Measurements from ENCODE around the gene AQP1. TPM values are rescaled to one million over a fixed set of nuclear protein-coding genes. Genes with fewer than 3 reads are reported as not detected.

Gene AQP1
- total RNA-seq, 1 experiment from 2014 or later, result 0.52 TPM

DNA sequence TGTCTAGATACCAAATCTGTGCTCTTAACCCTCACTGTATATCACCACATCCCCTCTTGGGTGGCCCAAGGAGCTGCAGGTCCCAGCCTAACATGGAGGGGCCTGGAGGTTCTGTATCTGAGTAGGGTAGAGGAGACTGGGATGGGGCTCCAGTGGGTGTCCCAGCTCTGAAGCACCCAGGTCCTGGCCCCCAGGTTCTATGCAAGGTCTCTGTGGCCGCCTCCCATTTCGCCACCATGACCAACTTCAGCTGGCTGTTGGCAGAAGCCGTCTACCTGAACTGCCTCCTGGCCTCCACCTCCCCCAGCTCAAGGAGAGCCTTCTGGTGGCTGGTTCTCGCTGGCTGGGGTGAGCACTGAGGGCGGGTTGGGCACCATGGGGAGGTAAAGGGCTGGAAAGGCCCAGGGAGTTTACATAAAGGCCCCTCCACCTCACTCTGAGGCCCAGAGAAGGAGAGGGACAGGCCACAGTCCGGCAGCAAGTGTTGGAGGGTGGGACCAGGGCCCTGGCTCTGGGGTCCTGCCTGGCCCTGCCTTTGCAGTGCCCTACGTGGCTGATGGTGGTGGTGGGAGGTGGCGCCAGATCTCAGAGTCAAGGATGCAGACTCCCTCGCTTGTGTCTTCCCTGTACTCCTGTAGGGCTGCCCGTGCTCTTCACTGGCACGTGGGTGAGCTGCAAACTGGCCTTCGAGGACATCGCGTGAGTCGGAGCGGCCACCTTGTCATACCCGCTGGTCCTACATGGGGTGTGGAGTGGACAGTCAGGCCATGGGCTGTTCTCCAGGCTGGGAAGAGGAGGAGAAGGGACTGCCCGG is 62.3 kb downstream of the AQP1 start:
- no peaks in the 10 kb centered on the region for H3K4me1 Mint-ChIP-seq (ENCODE audit: low read depth, unreplicated experiment)
- BruUV-seq (replicated peaks), result no TSS peak
- no peak overlapping the region for H3K27ac Mint-ChIP-seq (ENCODE audit: unreplicated experiment)

DNA sequence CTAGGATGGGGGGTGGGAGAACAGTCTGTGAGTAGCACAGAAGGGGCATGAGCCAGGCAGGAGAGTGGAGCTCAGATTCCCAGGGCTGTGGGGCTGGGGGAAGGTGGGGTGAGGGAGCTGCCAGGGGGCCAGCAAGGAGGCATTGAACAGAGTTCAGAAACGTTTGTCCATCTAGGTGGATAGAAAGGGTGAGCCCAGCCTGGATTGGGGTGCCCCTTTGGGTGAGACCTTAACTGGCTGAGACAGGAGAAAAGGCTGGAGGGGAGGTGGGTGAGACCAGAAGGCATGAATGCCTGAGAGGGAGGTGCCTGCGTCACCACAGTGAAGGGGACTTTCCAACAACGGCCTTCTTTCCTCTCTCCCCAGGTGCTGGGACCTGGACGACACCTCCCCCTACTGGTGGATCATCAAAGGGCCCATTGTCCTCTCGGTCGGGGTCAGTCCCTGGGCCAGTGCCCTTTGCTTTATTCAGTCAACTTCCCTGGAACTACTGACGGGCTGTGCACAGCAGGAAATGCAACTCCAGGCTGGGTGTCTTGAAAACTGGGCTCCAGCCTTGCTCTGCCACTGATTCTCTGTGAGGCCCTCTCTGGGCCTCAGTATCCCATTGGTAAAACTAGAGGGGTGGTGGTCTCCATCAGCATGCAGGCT is 63.1 kb downstream of the AQP1 start:
- Mint-ChIP-seq H3K27me3 (ENCODE audit: insufficient read depth, unreplicated experiment) (peaks cover 7% of the 10 kb centered on the region), H3K36me3 (ENCODE audit: insufficient read depth, unreplicated experiment) (no peaks in the 10 kb centered on the region), H3K9me3 (ENCODE audit: unreplicated experiment) (no peaks in the 10 kb centered on the region), H3K4me1 (ENCODE audit: low read depth, unreplicated experiment) (no peaks in the 10 kb centered on the region), H3K4me3 (ENCODE audit: unreplicated experiment) (no peak overlapping the region), H3K27ac (ENCODE audit: unreplicated experiment) (no peak overlapping the region)
- Histone ChIP-seq H3K4me1 (no peaks in the 10 kb centered on the region), H3K36me3 (ENCODE audit: control insufficient read depth, insufficient read depth, low read length) (no peaks in the 10 kb centered on the region), H3K27me3 (replicated peaks; ENCODE audit: control insufficient read depth, insufficient read depth, low read length) (no peaks in the 10 kb centered on the region), H3K4me3 (ENCODE audit: low read depth, low read length) (no peak overlapping the region), H3K9me3 (no peaks in the 10 kb centered on the region)
- DNase-seq, result peak; percentile 63 to 72
- CTCF ChIA-PET, result interaction anchor here (2.0 kb wide), 1 partner anchor 36 kb away, joined by 8 read pairs; no protein-coding TSS in a partner anchor
- POLR2A ChIA-PET, result no interaction called here
- TF ChIP-seq, protein P1, sequence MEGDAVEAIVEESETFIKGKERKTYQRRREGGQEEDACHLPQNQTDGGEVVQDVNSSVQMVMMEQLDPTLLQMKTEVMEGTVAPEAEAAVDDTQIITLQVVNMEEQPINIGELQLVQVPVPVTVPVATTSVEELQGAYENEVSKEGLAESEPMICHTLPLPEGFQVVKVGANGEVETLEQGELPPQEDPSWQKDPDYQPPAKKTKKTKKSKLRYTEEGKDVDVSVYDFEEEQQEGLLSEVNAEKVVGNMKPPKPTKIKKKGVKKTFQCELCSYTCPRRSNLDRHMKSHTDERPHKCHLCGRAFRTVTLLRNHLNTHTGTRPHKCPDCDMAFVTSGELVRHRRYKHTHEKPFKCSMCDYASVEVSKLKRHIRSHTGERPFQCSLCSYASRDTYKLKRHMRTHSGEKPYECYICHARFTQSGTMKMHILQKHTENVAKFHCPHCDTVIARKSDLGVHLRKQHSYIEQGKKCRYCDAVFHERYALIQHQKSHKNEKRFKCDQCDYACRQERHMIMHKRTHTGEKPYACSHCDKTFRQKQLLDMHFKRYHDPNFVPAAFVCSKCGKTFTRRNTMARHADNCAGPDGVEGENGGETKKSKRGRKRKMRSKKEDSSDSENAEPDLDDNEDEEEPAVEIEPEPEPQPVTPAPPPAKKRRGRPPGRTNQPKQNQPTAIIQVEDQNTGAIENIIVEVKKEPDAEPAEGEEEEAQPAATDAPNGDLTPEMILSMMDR (IDR thresholded peaks at IDR 0.05; ENCODE audit: insufficient read depth in 1 of 2, low read depth in 1 of 2, low read length in 1 of 2, severe bottlenecking in 1 of 2, unreplicated experiment in 1 of 2), result peak; percentile 74 to 82
- BruUV-seq (replicated peaks), result no TSS peak
- intact Hi-C loops (cut with micrococcal nuclease; ENCODE audit: unreplicated experiment), result loop anchor here (2.0 kb wide), 2 partner anchors 36 to 78 kb away; no protein-coding TSS in a partner anchor

More for the DNA sequence above, 62.3 kb downstream of the AQP1 start:
- CTCF ChIA-PET, result interaction anchor here (0.9 to 2.0 kb wide), 3 partner anchors 10 to 148 kb away, joined by 3 to 8 read pairs (median 3); no protein-coding TSS in a partner anchor
- no peaks in the 10 kb centered on the region for H3K36me3 ChIP-seq (ENCODE audit: control insufficient read depth, insufficient read depth, low read length)
- H3K9me3 ChIP-seq, result no peaks in the 10 kb centered on the region
- POLR2A ChIA-PET, result no interaction called here
- Mint-ChIP-seq H3K4me3 (ENCODE audit: unreplicated experiment) (no peak overlapping the region), H3K9me3 (ENCODE audit: unreplicated experiment) (no peaks in the 10 kb centered on the region), H3K36me3 (ENCODE audit: insufficient read depth, unreplicated experiment) (no peaks in the 10 kb centered on the region), H3K27me3 (ENCODE audit: insufficient read depth, unreplicated experiment) (peaks cover 3% of the 10 kb centered on the region)
- no peaks in the 10 kb centered on the region for H3K4me1 ChIP-seq
- no peak overlapping the region for H3K4me3 ChIP-seq (ENCODE audit: low read depth, low read length)
- DNase-seq, result no peak
- intact Hi-C loops (cut with micrococcal nuclease; ENCODE audit: unreplicated experiment), result loop anchor here (2.0 kb wide), 2 partner anchors 35 to 77 kb away; no protein-coding TSS in a partner anchor
- TF ChIP-seq, protein P1 (IDR thresholded peaks at IDR 0.05; ENCODE audit: insufficient read depth in 1 of 2, low read depth in 1 of 2, low read length in 1 of 2, severe bottlenecking in 1 of 2, unreplicated experiment in 1 of 2), result no peak
- no peaks in the 10 kb centered on the region for H3K27me3 ChIP-seq (replicated peaks; ENCODE audit: control insufficient read depth, insufficient read depth, low read length)

Other genes starting within 250 kb of the AQP1 start
- not detected in 2 replicates for gene CRHR2, start 229.4 kb upstream of the AQP1 start, total RNA-seq (2022)
- gene INMT, start 159.7 kb upstream of the AQP1 start, total RNA-seq (2022), result 2.2 and 3.3 TPM in 2 replicates
- gene MINDY4, start 140.4 kb upstream of the AQP1 start, total RNA-seq (2022), result 2.0 and 2.1 TPM in 2 replicates
- not detected in 2 replicates for gene GHRHR, start 52.1 kb downstream of the AQP1 start, total RNA-seq (2022)
- not detected in 2 replicates for gene ADCYAP1R1, start 140.5 kb downstream of the AQP1 start, total RNA-seq (2022)

All from Caco-2 (cell line).